GM19455 (cell line): Measurements from ENCODE around the gene SLFN11.
"Not testable (repeated sequence)": the region's sequence is repeated elsewhere in the genome, so short reads cannot be mapped to it uniquely, and the experiment has no call there.

Source experiments
- ATAC-seq: cut with Tn5 transposase; IDR thresholded peaks from one replicate; pipeline ENCODE4 v1.9.1; 2021; ENCODE audit not compliant: unreplicated experiment

SLFN11 gene, protein sequence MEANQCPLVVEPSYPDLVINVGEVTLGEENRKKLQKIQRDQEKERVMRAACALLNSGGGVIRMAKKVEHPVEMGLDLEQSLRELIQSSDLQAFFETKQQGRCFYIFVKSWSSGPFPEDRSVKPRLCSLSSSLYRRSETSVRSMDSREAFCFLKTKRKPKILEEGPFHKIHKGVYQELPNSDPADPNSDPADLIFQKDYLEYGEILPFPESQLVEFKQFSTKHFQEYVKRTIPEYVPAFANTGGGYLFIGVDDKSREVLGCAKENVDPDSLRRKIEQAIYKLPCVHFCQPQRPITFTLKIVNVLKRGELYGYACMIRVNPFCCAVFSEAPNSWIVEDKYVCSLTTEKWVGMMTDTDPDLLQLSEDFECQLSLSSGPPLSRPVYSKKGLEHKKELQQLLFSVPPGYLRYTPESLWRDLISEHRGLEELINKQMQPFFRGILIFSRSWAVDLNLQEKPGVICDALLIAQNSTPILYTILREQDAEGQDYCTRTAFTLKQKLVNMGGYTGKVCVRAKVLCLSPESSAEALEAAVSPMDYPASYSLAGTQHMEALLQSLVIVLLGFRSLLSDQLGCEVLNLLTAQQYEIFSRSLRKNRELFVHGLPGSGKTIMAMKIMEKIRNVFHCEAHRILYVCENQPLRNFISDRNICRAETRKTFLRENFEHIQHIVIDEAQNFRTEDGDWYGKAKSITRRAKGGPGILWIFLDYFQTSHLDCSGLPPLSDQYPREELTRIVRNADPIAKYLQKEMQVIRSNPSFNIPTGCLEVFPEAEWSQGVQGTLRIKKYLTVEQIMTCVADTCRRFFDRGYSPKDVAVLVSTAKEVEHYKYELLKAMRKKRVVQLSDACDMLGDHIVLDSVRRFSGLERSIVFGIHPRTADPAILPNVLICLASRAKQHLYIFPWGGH

DNA sequence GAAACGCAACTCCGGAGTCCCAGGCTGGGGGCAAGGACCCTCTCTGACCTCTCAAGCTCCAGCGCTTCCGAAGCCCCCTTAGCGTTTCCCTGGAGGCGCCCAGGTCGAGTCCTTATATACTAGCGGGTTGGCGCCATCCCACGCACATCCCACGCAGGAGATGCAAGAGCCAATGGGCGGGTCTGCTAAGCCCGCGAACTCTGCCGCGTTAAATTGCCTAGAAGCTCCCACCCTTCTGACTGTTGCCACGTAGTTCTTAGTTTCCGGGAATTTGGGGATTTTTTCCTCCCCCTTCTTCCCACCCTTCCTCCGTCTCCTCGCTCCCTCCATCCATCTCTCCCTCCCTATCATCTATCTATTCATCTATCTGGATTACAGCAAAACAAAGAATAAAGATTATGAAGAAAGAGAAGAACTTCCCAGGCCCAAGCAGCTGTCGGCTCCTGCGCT lies at the start of gene SLFN11:
TSS of gene SLFN11 (minus strand) at position 88 of the 450 bp plus-strand sequence. CDS start 9,814 bp downstream, outside the sequence.
- ATAC-seq: no peak

DNA sequence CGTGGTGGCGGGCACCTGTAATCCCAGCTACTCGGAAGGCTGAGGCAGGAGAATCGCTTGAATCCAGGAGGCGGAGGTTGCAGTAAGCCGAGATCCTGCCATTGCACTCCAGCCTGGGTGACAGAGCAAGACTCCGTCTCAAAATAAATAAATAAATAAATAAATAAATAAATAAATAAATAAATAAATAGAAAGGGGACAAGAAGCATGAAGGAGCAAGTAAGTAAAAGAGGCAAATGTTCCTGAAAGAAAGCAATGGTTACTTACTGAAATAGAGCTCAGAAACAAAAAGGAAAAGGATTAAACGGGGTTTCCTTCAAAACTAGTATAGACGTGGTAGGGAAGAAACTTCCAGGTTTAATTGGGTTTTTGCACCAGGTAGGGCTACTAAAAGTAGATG lies 47.6 kb upstream of the SLFN11 start:
- not testable (repeated sequence) for ATAC-seq

DNA sequence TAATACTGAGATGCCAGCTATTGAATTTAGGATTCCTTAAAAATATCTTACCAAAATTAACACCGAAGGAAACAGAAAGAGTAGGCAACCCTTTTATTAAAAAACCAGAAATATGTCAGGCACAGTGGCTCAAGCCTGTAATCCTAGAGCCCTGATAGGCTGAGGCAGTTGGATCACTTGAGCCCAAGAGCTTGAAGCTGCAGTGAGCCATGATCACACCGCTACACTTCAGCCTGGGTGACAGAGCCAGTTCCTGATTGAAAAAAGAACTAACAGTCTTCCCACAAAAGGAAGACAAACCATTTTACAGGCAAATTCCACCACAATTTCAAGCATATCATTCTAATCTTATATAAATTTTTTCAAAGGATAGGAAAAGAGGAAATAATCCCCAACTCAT lies 43.2 kb upstream of the SLFN11 start:
- no peak for ATAC-seq

DNA sequence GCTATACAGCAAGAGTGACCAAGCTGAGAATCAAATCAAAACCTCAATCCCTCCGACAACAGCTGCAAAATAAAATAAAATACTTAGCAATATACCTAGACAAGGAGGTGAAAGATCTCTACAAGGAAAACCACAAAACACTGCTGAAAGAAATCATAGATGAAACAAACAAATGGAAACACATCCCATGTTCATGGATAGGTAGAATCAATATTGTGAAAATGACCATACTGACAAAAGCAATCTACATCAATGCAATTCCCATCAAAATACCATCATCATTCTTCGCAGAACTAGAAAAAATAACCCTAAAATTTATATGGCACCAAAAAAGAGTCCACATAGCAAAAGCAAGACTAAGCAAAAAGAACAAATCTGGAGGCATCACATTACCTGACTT lies 41.3 kb upstream of the SLFN11 start:
- ATAC-seq: not testable (repeated sequence)

DNA sequence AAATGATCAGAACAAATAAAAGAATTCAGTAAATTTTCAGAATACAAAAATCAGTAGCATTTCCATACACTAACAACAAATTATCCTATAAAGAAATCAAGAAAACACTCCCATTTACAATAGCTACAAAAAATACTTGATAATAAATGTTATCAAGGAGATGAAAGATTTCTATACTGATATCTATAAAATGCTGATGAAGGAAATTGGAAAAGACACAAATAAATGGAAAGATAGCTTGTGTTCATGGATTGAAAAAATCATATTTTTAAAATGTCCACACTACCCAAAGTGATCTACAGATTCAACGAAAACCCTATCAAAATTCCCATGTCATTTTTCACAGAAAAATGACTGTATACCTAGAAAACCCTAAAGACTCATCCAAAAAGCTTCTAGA lies 40.8 kb upstream of the SLFN11 start:
- no peak for ATAC-seq

DNA sequence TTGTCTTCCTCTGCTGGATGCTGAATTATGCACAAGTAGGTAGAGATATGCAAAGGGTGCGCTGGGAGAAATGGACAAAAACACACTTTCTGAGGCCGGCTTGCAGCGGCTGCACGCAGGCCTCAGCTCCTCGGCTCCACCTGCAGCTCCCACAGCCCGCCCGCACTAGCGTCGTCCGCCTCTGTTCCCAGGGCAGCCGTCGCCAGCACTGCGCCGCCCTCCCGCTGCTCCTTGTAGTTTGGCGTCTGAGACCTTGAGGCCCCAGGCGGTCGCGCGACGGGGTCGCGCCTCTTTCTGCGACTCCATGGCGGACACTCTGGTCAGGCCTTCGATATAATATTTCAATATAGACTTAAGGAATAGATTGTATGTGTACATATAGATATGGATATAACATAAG lies 34.1 kb upstream of the SLFN11 start:
- no peak for ATAC-seq

DNA sequence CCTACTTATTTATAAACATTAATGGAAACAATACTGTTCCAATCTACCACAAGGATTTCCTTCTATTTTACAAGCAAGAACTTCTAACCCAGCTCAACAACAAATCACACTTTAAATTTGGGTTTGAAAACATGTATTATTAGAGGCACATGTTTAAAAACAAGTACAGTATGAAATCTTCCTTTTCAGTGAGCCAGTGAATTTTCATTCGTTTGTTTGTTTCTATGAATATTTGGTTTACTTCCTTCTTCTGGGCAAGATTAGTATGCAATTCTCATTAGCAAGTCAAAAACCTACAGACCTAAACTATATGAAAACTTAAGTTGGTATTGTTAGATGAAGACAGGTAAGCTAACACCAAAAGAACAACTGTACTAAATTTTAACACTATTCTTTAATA lies 33.1 kb upstream of the SLFN11 start:
- no peak for ATAC-seq

DNA sequence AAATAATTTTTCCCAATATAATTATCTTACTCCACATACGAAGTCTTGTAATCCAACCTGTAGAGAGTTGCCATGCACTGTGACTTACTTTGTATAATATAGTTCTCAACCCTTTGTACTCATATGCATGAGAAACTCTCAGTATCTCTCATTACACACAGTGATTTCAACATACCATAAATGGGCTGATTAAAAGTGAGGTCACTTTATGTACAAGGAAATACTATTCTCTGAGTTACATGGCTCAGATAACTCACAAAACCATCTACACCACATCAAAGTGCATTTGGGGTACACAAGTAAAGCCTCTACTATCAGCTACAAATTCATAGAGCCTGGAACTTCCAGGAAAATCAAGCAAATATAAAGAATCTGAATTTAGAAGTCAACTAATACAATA lies 30.9 kb upstream of the SLFN11 start:
- no peak for ATAC-seq

DNA sequence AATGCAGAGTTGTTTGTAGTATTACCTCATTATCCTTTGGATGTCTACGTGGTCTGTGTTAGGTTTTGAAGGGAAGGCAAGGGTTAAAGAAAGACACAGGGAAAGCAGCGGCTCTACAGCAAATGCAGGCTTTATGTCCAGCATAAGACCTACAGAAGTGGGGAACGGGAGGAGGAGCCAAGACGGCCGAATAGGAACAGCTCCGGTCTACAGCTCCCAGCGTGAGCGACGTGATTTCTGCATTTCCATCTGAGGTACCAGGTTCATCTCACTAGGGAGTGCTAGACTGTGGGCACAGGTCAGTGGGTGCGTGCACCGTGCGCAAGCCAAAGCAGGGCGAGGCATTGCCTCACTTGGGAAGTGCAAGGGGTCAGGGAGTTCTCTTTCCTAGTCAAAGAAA lies 20.4 kb upstream of the SLFN11 start:
- ATAC-seq: not testable (repeated sequence)

DNA sequence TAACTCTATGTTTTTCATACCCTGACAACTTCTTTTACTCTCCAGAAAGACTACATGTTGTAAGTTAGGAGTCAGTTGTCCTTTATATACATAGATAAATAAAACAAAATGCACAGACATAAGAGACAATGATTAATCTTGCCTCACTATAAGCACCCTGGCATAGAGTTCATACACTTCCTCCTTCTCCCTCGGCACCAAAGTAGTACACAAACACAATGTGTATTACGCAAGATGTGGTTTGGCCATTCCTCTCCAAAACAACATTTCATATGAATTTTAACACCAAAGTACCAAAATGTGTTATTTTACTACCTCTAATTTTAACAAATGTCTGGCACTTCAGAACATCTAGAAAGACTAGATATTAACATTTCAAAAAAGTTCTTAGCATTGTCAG lies 17.2 kb upstream of the SLFN11 start:
- no peak for ATAC-seq

DNA sequence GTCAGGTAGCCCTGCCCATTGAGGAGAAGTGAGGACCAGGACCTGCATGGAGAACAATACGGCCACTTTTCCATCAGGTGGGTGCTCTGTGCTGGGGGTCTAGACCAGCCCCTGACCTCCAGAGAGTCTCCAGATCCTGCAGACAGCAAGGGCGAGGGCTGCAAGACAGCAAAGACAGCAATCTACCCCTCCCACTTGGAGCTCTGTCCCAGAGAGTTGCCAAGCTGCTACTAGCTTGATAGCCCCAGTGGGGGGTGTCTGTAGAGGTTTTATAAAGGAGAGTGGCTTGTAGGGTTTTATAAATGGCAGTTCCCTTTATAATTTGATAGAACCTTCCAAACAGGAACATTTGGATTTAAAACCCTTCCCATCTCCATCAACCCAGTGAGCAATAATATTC lies 16.7 kb upstream of the SLFN11 start:
- no peak for ATAC-seq

DNA sequence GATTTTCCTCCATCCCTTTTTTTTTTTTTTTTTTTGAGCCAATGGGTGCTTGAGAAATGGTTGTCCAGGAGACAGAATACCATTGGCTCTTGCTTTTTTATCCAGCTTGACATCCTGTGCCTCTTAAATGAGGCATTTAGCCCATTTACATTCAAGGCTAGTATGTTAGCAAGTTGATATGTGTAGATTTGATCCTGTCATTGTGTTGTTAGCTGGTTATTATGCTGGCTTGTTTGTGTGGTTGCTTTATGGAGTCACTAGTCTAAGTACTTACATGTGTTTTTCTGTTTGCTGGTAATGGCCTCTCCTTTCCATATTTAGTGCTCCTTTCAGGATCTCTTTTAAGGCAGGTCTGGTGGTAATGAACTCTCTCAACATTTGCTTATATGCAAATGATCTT lies 14.1 kb upstream of the SLFN11 start:
- ATAC-seq: no peak

DNA sequence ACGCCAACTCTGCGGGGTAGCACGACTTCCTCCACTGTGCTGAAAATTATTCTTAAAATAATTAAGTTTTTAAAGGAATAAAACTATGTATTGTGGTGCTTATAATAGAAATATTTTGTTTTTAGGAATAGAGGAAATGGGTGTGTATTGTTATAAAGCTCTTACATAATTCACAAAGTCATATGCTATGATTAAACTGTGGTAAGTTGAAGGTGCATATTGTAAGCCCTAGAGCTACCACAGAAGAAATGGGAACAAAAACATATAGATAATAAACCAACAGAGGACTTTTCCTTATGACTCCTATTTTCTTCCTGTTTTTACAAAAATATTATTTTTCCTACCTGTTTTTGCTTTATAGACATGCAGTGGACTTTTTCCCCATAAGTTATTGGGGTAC lies 4.3 kb upstream of the SLFN11 start:
- no peak for ATAC-seq

DNA sequence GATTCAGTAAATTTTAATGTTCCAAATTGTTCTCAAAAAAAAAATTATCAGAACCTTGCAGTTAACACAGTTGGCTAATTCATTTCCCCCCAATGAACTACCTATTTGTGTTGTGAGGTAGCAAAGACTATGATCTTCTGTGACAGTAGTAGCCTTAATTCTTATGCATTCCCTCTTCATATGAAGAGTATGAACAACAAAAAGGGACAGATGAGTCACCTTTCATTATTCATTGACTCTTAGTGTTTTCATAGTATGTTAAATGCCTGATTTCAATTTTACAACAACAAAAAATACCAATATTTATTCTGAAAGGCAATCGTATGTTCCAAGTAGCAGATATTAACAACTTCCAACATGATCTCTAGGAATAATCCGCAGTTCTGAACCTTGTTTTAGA lies 3.6 kb upstream of the SLFN11 start:
- no peak for ATAC-seq

DNA sequence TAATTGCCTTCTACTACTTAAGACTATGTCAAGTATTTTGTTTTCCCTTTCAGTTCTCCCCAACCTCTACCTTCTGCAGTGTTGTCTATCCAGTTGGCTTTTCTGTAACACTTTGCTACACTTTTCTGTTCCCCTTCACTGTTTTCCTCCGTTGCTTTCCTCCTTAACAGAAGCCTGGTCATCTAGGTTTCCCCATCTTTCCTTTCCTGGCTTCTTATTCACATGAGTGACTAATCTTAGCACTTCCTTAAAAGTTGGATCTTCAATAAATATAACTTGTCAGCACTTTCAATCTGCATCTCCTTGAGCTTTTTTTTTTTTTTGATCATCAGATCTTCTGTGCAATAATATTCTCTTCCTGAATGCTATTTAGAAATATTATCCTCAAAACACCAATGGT lies 2.8 kb upstream of the SLFN11 start:
- no peak for ATAC-seq

DNA sequence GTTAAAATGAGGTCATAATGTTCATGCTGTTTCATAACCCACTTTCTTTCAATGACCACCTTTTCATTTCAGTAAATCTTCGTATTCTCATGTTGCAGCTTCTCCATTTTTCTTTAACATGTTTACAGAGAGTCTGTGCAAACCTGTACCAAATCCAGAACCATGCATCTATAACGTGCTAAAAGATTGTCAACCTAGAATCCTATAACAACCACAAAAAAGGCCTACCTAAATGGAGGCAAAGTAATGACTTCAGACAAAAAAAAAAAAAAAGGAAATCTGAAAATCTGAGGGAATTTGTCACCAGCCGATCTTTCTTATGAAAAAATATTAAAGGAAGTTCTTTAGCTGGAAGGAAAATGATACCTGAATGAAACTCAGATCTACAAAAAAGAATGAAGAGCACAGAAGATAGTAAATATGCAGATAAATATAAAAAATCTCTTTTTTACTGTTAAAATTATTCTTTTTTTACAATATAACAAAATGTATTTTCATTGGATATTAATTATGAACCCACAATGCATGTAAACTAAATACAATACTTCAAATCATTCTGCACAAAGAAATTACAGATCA lies 1.4 kb upstream of the SLFN11 start:
- ATAC-seq: no peak

DNA sequence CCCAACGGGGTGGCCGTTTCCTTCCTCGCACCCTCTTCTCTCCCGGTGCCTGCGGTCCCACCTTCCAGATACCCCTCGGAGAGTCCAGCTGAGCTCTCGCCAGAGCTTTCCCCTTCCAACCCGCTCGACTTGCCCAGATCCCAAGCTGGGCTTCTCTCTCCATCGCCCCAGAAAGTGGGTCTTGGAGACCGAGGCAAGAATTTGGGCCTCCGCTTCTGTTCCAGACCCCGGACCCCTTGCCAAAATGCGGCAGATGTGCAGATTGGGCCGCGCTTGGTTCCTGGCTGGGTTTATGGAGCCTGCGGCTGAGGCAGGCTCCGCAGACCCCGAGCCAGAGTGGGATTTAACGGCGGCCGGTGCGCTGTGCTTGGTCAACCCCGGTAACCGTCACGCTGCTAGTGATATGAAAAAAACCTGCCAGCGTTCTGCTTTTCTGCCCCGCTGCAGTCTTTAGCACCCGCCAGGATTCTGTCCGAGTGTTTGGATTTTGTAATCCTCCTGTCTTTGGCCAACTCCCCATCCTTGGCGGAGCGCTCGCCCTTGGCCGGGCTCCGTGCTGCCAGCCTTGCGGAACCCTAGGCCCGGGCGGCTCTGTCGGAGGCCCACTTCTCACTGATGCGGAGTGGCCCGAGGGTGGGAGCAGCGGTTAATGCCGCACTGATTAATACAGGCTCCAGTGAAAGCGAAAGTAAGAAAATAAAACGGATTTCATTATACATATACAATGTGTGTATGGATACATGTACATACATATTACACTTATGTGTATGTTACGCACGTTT lies 754 bp upstream of the SLFN11 start:
- no peak for ATAC-seq

DNA sequence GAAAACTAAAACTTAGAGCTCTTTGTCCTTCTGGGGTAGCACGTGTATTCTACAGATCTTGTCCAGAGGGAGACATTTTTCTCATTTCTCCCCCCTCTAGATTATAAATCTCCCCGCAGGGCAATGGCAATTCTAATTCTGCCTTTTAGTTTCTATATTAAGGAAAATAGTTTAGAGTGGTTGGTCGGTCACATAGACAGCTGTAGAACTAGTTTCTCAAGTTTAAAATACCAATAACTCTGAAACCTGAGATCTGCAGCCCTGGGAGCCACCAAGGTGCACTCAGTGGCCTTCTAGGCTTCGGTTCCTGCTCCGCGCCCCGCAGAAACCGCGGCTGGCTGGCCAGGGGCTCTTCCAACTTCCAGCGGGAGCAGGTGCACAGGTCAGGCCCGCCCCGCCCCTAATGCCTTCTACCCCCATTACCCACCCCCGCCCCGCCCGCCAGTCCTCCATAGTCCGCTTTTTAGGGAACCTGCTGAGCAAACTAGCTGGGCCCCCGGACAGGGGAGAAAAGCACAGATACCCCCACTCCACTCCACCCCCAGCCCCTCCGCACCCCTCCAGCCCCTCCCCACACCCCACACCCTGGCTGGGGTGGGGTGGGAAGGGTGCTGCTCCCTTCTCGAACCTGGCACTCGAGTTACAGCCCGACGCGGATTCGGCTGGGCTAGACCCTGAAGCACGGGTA lies 431 bp downstream of the SLFN11 start:
- no peak for ATAC-seq

DNA sequence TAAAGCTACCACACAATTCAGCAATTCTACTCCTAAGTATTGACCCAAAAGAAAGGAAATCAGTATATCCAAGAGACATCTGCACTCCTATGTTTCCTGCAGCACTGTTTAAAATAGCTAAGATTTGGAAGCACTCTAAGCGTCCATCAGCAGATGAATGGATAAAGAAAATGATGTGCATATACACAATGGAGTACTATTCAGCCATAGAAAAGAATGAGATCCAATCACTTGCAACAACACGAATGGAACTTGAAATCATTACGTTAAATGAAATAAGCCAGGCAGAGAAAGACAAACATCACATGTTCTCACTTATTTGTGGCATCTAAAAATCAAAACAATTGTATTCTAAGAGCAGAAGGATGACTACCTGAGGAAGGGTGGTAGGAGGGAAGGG lies 1.5 kb downstream of the SLFN11 start:
- no peak for ATAC-seq

DNA sequence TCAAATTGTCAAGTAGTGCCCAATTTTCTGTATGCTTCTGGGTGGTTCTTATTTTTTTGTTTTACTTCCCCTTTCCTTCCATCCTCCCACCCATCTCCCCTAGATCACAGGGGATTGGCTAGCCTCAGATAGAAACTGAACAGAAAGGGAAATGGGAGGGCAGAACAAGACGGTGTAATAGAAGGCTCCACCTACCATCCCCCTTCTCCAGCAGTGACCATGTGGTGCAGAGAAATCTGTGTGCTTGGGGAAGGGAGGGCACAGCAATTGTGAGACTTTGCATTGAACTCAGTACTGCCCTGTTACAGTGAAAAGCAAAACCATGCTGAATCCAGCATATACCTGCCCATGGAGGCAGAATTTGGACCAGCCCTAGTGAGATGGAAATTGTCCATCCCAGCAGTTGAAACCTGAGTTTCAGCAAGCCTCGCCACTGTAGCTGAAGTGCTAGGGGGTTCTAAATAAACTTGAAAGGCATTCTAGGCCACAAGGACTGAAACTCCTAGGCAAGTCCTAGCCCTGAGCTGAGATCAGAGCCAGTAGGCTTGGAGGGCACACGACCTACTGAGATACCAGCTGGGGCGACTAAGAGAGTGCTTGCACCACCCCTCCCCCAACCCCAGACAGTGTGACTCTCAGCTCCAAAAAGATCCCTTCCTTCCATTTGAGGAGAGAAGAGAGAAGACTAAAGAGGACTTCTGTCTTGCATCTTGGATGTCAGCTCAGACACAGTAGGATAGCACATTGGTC lies 5.2 kb downstream of the SLFN11 start:
- ATAC-seq: peak; percentile 81
